COLO829 (cell line): ENCODE measurements around the gene TM7SF2.

Experiments
- DNase-seq: peaks from one replicate; pipeline ENCODE4 v3.0.0; 2012; ENCODE audit warnings: low spot score

Gene TM7SF2

GRCh38 chr11:65111744-65112545, at the start of gene TM7SF2:
TSS of gene TM7SF2 (plus strand) at chr11:65111872. CDS start at chr11:65112016, 144 bp downstream.
- peak; percentile 94 for DNase-seq

DNA sequence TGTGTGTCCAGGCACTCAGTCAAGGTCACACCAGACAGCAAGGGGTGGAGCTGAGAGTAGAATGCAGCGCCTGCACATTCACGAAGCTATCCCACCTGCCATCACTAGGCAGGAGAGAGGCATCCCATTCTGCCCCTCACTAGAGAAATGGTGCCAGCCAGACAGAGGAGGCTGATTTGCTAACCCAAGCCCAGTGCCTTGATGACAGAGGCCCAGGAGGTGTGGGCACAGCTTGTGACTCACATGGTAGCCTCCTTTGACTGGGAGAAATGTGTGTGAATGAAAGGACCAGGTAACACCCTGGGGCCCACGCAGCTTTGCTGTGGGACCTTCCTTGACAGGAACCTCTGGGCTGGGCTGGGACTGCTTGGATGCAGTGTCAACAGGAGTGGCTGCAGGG, 48.1 kb upstream of the TM7SF2 start:
- no peak for DNase-seq

GRCh38 chr11:65064847-65065240, 46.8 kb upstream of the TM7SF2 start:
- DNase-seq: no peak

GRCh38 chr11:65065851-65066250, 45.8 kb upstream of the TM7SF2 start:
- no peak for DNase-seq

DNA sequence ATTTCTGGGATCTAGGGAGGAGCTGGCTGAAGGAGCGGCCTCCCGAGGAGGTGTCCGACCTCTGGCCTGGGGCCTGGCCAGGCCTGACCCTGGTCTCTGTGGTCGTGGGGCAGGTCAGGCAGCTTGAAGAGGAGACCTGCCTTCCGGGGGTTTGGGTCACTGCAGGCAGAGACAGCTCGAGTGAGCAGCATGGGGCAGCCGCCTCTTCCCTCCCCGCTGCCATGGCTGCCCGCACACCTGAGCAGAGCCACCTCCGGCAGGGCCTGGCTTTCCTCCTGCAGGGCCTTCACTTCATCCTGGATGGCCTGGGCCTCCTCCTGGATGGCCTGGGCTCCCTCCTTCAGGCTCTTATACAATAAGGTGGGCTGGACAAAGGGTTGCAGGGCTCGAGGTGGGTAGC, 45.4 kb upstream of the TM7SF2 start:
- no peak for DNase-seq

GRCh38 chr11:65066805-65067291, 44.8 kb upstream of the TM7SF2 start:
- DNase-seq: no peak

- no peak for DNase-seq
These were observed 44.2 kb upstream of the TM7SF2 start for GRCh38 chr11:65067446-65067845.

- no peak for DNase-seq
These were observed 42.5 kb upstream of the TM7SF2 start for GRCh38 chr11:65069217-65069616.

DNA sequence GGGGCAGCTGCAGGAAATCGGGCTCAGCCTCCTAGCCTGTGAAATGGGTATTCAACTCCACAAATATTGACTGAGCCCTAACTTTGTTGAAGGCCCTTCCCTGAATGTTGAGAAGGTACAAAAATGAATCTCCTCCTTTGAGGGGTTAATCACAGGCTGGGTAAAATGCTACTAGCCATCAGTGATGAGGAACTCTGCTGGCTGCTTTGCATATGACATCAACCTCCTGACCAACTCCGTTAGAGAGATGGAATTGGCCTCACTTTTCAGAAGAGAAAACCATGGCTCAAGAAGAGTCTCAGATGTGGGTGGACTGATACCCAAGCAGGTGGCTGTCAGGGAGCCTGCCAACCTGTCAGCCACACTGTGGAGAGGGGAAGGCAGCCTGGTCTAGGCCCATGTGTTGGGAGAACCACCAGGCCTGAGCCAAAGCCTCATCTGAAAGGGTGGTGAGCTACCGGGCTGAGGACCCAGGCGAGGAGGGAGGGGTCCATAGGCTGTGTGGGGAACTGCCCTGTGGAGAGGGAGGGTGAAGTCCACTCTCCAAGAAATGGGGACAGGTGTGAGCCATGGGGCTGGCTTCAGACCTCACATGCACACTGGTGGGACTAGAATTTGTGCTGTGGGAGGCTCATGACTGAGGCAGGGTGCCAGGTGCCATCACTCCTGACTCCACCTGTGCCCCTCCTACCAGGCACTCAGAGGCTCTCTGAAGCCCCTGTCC, 39.6 kb upstream of the TM7SF2 start:
- DNase-seq: no peak

DNA sequence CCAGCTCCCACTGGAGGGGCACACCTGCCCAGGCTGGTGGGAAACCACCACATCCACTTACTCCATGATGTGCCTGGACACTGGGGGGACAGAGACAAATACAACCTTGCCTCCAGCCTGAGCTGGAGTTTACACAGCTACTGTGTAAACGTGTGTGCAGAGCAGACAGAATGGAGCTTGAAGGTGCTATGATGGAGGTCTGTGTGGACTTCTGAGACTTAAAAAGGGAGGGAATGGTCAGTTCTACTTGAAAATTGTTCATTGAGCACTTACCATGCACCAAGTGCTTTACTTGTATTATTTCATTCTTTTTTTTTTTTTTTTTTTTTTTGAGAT, 39.1 kb upstream of the TM7SF2 start:
- no peak for DNase-seq

DNA sequence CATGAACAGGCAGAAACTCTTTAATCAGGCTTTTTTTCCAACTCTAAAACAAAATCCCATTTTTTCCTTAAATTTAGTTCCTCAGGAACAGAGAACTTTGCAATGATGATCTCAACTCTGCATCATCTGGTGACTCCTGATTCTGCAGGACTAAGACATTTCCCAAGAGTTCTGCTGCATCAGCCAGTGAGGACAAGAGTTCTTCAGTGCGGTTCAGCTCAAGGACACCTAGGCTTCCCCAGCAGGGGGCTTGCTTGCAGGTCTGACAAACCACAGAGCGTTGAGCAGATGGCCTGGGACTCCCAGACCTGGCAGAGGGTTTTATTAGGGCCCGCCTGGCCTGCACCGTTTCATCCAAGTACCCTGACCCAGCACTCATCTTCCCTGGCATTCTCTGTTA, 34.2 kb upstream of the TM7SF2 start:
- DNase-seq: no peak

DNA sequence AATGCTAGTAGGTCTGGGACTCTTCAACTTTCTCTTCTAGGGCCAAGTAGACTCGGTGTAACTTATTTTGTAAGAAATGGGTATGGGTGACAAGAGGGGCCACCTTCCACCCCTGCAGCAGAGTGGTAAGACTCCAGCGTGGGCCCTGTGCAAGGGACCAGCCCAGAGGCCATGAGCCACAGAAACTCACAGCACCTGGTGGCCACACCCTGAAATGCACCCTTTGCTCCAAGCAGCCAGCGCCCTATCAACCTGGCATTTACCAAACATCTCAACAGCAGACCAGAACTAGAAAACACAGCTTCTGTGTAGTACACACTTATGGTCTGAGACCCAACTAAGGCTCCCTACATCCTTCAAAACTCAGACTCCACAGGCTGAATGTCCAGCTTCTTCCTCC, 33.5 kb upstream of the TM7SF2 start:
- DNase-seq: no peak

GRCh38 chr11:65078786-65079342, 32.8 kb upstream of the TM7SF2 start:
- no peak for DNase-seq

DNA sequence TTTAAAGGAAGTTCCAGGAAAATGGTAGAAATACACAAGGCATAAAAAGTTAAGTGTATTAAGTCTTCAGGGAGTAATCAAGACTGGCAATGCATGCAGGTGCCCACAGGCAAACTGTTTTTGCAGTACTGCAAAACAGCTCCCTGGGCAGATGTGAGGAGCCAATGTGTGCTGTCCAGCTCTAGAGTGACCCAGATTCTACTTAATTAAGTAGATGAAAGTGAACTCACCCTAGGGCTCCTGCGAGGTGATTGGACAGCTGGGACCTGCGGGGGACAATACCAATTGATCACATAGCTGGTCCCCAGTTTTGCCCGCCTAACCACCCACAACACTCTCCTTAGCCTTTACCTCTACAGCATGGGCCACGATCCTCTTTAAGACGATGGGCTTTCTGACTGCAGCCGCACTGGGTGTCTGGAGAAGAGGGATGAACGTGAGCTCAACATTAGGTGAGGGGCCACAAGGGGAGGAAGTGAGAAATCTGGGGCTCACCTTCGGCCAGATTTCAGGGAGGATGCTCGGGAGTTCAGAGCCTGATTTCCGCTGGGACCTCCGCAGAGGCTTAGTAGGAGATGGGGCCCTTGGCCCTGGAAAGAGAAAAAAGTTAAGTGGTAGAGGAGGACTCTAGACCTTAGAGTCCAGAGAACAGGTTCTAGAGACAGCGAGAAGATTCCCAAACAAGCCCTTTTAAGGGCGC, 28.4 kb upstream of the TM7SF2 start:
- DNase-seq: no peak

GRCh38 chr11:65083834-65084597, 27.7 kb upstream of the TM7SF2 start, which contains the start of the genes CDCA5 and ZFPL1:
TSS of gene CDCA5 (minus strand) at chr11:65084040. CDS start at chr11:65083978, 62 bp downstream.
TSS of gene ZFPL1 (plus strand) at chr11:65084222. CDS start at chr11:65084699, 477 bp downstream.
- DNase-seq: peak; percentile 96

DNA sequence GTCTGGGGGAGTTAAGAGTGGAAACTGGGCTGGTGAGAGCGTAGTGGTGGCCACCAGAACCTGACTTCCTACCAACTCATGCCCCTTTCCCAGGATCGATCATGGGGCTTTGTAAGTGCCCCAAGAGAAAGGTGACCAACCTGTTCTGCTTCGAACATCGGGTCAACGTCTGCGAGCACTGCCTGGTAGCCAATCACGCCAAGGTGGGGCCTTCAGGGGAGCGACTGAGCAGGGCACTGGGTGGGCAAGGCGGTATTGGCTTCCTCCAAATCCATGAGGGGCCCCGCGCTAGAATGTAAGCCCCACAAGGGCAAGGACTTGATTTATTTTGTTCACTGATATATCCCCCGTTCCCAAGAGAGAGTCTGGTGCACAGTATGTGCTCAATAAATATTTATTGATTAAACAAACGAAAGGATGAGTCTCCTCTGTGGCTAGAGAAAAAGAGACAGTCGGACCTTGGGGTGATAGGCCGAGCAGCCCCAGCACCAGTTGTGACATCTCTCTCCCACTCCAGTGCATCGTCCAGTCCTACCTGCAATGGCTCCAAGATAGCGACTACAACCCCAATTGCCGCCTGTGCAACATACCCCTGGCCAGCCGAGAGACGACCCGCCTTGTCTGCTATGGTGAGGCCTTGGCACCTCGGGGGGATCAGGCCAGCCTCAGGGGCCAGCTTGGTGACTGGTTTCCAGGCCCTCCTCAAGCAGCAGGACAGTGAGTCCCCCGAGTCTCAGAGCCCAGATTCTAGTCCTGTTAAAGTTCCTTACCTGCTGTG, 26.9 kb upstream of the TM7SF2 start:
- DNase-seq: no peak

- DNase-seq: no peak
These were observed 26.2 kb upstream of the TM7SF2 start for GRCh38 chr11:65085446-65085845.

GRCh38 chr11:65086809-65087208, 24.9 kb upstream of the TM7SF2 start:
- no peak for DNase-seq

- DNase-seq: no peak
These were observed 24.5 kb upstream of the TM7SF2 start for GRCh38 chr11:65087216-65087615.

- DNase-seq: no peak
These were observed 23.8 kb upstream of the TM7SF2 start for GRCh38 chr11:65087827-65088226.

- DNase-seq: no peak
These were observed 22.1 kb upstream of the TM7SF2 start for GRCh38 chr11:65089621-65090020.
